ENCODE data around the gene NFASC.

Gene NFASC

GRCh38 chr1:205054013-205054412, 183.4 kb downstream of the NFASC start:
- no peak overlapping the region for H3K4me2 ChIP-seq (ENCODE audit: low read depth, low read length, poor library complexity, severe bottlenecking)
- no peaks in the 10 kb centered on the region for H4K20me1 ChIP-seq (ENCODE audit: low read depth, low read length)
- H3K27ac ChIP-seq (ENCODE audit: low read depth, low read length): no peak overlapping the region
- no peaks in the 10 kb centered on the region for H3K9me3 ChIP-seq (ENCODE audit: insufficient read depth, low read length)
- TF ChIP-seq EZH2phosphoT487 (conservative IDR thresholded peaks at IDR 0.05; ENCODE audit: low read length) (no peak), CTCF (IDR thresholded peaks at IDR 0.05; ENCODE audit: insufficient read depth, low read length, poor library complexity, severe bottlenecking) (no peak)
- H3K4me3 ChIP-seq (ENCODE audit: insufficient read depth, low read length, poor library complexity, severe bottlenecking): no peak overlapping the region
- H3K36me3 ChIP-seq (ENCODE audit: low read length): no peaks in the 10 kb centered on the region
- no peaks in the 10 kb centered on the region for H3F3A ChIP-seq (ENCODE audit: insufficient read depth)
- H3K9ac ChIP-seq (ENCODE audit: low read length): no peak overlapping the region
- no peaks in the 10 kb centered on the region for H3K9me2 ChIP-seq (replicated peaks; ENCODE audit: insufficient read depth, low read length)
- no peaks in the 10 kb centered on the region for H3K27me3 ChIP-seq (ENCODE audit: low read length)
- no peaks in the 10 kb centered on the region for H3K79me2 ChIP-seq (ENCODE audit: insufficient read depth, low read length)
- H2AFZ ChIP-seq (ENCODE audit: low read depth, low read length, severe bottlenecking): no peak overlapping the region

- H3F3A ChIP-seq (ENCODE audit: insufficient read depth): no peaks in the 10 kb centered on the region
- no peaks in the 10 kb centered on the region for H4K20me1 ChIP-seq (ENCODE audit: low read depth, low read length)
- no peak overlapping the region for H3K4me3 ChIP-seq (ENCODE audit: insufficient read depth, low read length, poor library complexity, severe bottlenecking)
- no peak overlapping the region for H3K9ac ChIP-seq (ENCODE audit: low read length)
- TF ChIP-seq EZH2phosphoT487 (conservative IDR thresholded peaks at IDR 0.05; ENCODE audit: low read length): no peak
- TF ChIP-seq CTCF (IDR thresholded peaks at IDR 0.05; ENCODE audit: insufficient read depth, low read length, poor library complexity, severe bottlenecking): no peak
- H3K36me3 ChIP-seq (ENCODE audit: low read length): no peaks in the 10 kb centered on the region
- no peaks in the 10 kb centered on the region for H3K9me2 ChIP-seq (replicated peaks; ENCODE audit: insufficient read depth, low read length)
- H3K4me2 ChIP-seq (ENCODE audit: low read depth, low read length, poor library complexity, severe bottlenecking): no peak overlapping the region
- no peaks in the 10 kb centered on the region for H3K79me2 ChIP-seq (ENCODE audit: insufficient read depth, low read length)
- H3K27me3 ChIP-seq (ENCODE audit: low read length): no peaks in the 10 kb centered on the region
- H3K9me3 ChIP-seq (ENCODE audit: insufficient read depth, low read length): no peaks in the 10 kb centered on the region
- no peak overlapping the region for H3K27ac ChIP-seq (ENCODE audit: low read depth, low read length)
- H2AFZ ChIP-seq (ENCODE audit: low read depth, low read length, severe bottlenecking): no peak overlapping the region
Observed at GRCh38 chr1:205056188-205056611, 185.5 kb downstream of the NFASC start.

GRCh38 chr1:205056956-205057568, 186.4 kb downstream of the NFASC start:
- Histone ChIP-seq H3K27ac (ENCODE audit: low read depth, low read length) (no peak overlapping the region), H3K36me3 (ENCODE audit: low read length) (no peaks in the 10 kb centered on the region), H3K4me2 (ENCODE audit: low read depth, low read length, poor library complexity, severe bottlenecking) (no peak overlapping the region), H3K4me3 (ENCODE audit: insufficient read depth, low read length, poor library complexity, severe bottlenecking) (no peak overlapping the region), H3K9me2 (replicated peaks; ENCODE audit: insufficient read depth, low read length) (no peaks in the 10 kb centered on the region), H4K20me1 (ENCODE audit: low read depth, low read length) (no peaks in the 10 kb centered on the region), H3K79me2 (ENCODE audit: insufficient read depth, low read length) (no peaks in the 10 kb centered on the region), H3K9ac (ENCODE audit: low read length) (no peak overlapping the region), H2AFZ (ENCODE audit: low read depth, low read length, severe bottlenecking) (no peak overlapping the region), H3F3A (ENCODE audit: insufficient read depth) (no peaks in the 10 kb centered on the region), H3K9me3 (ENCODE audit: insufficient read depth, low read length) (no peaks in the 10 kb centered on the region), H3K27me3 (ENCODE audit: low read length) (no peaks in the 10 kb centered on the region)
- TF ChIP-seq CTCF (IDR thresholded peaks at IDR 0.05; ENCODE audit: insufficient read depth, low read length, poor library complexity, severe bottlenecking) (no peak), EZH2phosphoT487 (conservative IDR thresholded peaks at IDR 0.05; ENCODE audit: low read length) (no peak)

All from SU-DHL-6 (cell line).